ENCODE results near the gene TRIP13.

GRCh38 chr5:932628-933250, 40.1 kb downstream of the TRIP13 start:
- TF ChIP-seq CTCF (IDR thresholded peaks at IDR 0.05): no peak
- TF ChIP-seq POLR2A (IDR thresholded peaks at IDR 0.05): no peak

All from lower leg skin (tissue), 3 donors.